SW480 (cell line): Measurements from ENCODE around the gene MEI4.
"Not testable (repeated sequence)": the region's sequence is repeated elsewhere in the genome, so short reads cannot be mapped to it uniquely, and the experiment has no call there.

Experiments used
- DNase-seq: peaks from one replicate; pipeline ENCODE4 v3.0.0-alpha.2; 2016; ENCODE audit warnings: low spot score

MEI4 gene

GRCh38 chr6:77815531-77815930, 162.7 kb downstream of the MEI4 start:
- DNase-seq = no peak

GRCh38 chr6:77816766-77817270, 164.0 kb downstream of the MEI4 start:
- DNase-seq = no peak

- no peak for DNase-seq
These were observed 169.4 kb downstream of the MEI4 start for GRCh38 chr6:77822265-77822664.

GRCh38 chr6:77825204-77825603, 172.4 kb downstream of the MEI4 start:
- DNase-seq = no peak

GRCh38 chr6:77829736-77830135, 176.9 kb downstream of the MEI4 start:
- DNase-seq = no peak

- DNase-seq = not testable (repeated sequence)
These were observed 180.9 kb downstream of the MEI4 start for GRCh38 chr6:77833749-77834148.

- DNase-seq = no peak
These were observed 181.8 kb downstream of the MEI4 start for GRCh38 chr6:77834591-77834996.

GRCh38 chr6:77837034-77837784, 184.4 kb downstream of the MEI4 start:
- DNase-seq = no peak

GRCh38 chr6:77839292-77839691, 186.5 kb downstream of the MEI4 start:
- DNase-seq = no peak

GRCh38 chr6:77844822-77845221, 192.0 kb downstream of the MEI4 start:
- no peak for DNase-seq

GRCh38 chr6:77853401-77853800, 200.6 kb downstream of the MEI4 start:
- DNase-seq = no peak

GRCh38 chr6:77856391-77856790, 203.6 kb downstream of the MEI4 start:
- DNase-seq = no peak

GRCh38 chr6:77857421-77857820, 204.6 kb downstream of the MEI4 start:
- no peak for DNase-seq

- no peak for DNase-seq
These were observed 223.5 kb downstream of the MEI4 start for GRCh38 chr6:77876300-77876699.

- DNase-seq = no peak
These were observed 226.7 kb downstream of the MEI4 start for GRCh38 chr6:77879527-77879926.

GRCh38 chr6:77880501-77880900, 227.7 kb downstream of the MEI4 start:
- DNase-seq = no peak

- no peak for DNase-seq
These were observed 231.0 kb downstream of the MEI4 start for GRCh38 chr6:77883851-77884250.

GRCh38 chr6:77893391-77893790, 240.6 kb downstream of the MEI4 start:
- no peak for DNase-seq

- DNase-seq = no peak
These were observed 253.2 kb downstream of the MEI4 start for GRCh38 chr6:77906070-77906469.

GRCh38 chr6:77910826-77911225, 258.0 kb downstream of the MEI4 start:
- no peak for DNase-seq

GRCh38 chr6:77926198-77926751, 273.4 kb downstream of the MEI4 start:
- DNase-seq = peak; percentile 2

GRCh38 chr6:77930382-77930781, 277.5 kb downstream of the MEI4 start:
- DNase-seq = no peak

- DNase-seq = no peak
These were observed 278.1 kb downstream of the MEI4 start for GRCh38 chr6:77930952-77931351.

- DNase-seq = no peak
These were observed 309.2 kb downstream of the MEI4 start for GRCh38 chr6:77962070-77962469.
